Measurements from ENCODE around the gene CACNA1I.
A peak's percentile ranks its signal among the peaks of the same experiment; 100 is the strongest.
"Not testable (repeated sequence)": the region's sequence is repeated elsewhere in the genome, so short reads cannot be mapped to it uniquely, and the experiment has no call there.

CACNA1I gene

DNA sequence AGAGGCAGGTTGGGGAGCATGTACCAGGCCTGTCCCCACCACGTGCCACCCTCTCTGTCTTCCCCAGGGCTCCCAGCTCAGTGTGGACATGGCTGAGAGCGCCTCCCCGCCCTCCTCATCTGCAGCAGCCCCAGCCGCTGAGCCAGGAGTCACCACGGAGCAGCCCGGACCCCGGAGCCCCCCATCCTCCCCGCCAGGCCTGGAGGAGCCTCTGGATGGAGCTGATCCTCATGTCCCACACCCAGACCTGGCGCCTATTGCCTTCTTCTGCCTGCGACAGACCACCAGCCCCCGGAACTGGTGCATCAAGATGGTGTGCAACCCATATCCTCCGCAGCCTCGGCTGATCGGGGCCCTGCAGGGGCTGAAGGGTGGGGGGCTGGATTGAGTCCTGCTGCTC is at the start of gene CACNA1I:
CACNA1I (plus strand) TSS at position 89 of the 400 bp plus-strand sequence; CDS start at position 89, 0 bp downstream.
- DNase-seq = no peak

DNA sequence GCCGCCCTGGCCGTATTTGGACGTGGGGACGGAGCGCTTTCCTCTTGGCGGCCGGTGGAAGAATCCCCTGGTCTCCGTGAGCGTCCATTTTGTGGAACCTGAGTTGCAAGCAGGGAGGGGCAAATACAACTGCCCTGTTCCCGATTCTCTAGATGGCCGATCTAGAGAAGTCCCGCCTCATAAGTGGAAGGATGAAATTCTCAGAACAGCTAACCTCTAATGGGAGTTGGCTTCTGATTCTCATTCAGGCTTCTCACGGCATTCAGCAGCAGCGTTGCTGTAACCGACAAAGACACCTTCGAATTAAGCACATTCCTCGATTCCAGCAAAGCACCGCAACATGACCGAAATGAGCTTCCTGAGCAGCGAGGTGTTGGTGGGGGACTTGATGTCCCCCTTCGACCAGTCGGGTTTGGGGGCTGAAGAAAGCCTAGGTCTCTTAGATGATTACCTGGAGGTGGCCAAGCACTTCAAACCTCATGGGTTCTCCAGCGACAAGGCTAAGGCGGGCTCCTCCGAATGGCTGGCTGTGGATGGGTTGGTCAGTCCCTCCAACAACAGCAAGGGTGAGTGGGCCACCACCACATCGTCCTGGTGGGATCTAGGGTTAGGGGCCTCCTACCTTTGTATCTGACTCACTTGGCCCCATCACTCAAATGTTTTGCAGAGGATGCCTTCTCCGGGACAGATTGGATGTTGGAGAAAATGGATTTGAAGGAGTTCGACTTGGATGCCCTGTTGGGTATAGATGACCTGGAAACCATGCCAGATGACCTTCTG is 49.3 kb upstream of the CACNA1I start:
- not testable (repeated sequence) for DNase-seq

DNA sequence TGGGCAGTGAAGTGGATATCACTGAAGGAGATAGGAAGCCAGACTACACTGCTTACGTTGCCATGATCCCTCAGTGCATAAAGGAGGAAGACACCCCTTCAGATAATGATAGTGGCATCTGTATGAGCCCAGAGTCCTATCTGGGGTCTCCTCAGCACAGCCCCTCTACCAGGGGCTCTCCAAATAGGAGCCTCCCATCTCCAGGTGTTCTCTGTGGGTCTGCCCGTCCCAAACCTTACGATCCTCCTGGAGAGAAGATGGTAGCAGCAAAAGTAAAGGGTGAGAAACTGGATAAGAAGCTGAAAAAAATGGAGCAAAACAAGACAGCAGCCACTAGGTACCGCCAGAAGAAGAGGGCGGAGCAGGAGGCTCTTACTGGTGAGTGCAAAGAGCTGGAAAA is 48.5 kb upstream of the CACNA1I start:
- DNase-seq = not testable (repeated sequence)

DNA sequence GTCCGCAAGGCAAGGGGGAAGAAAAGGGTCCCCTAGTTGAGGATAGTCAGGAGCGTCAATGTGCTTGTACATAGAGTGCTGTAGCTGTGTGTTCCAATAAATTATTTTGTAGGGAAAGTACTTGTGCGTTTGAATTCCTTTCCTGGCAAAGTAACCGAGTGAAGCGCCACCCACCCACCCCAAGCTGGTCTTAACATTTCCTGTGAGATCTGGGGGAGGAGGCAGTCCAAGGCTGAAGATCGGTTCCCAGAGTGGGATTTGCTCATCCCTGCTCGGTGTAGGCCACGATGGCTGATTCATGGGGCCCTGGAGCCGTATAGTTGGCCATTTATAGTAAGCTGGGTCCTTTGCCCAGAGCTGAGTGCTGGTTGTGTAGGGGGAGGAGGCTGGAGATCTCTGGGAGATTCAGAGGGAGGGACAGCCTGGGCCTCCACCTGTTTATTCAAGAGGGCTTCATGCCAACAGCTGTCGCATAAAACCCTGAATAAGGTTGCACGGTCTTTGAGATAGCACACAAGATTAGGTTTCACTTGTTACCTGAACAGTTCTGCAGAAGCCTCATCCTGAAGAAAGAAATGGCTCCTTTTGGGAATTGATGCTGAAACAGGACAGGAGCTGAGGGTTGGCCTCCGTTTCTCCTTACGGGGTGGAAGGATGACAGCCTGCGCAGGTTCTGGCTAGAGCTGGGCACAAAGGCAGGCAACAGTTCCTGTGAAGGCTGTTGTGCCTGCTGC is 47.8 kb upstream of the CACNA1I start:
- peak; percentile 65 for DNase-seq

DNA sequence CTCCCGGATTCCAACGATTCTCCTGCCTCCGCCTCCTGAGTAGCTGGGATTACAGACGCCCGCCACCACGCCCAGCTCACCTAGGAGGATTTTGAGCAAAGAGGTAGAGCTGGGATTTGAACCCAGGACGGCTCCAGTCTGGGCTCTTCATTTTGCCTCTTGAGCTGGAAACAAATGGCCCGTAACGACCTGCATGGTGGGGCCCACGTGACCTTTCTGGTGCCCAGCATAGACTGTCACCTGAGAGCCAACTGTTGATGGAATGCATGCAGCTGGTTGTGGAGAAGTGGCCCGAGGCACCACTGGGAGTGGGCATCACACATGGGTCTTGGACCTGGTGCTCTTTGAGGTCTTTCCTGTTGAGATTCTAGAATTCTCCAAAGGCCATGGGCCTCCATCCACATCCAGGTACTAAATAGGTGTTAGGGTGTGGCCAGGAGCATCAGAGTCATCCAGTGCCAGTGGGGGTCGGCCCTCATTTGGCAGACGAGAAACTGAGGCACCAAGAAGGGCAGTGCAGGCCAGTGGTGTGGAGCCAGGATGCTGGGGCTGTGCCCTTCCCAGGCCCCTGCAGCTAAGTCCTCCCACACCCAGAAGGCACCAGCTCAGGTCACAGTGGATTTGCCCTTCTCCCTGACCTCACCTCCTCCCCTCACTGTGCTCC is 46.3 kb upstream of the CACNA1I start:
- DNase-seq = no peak

DNA sequence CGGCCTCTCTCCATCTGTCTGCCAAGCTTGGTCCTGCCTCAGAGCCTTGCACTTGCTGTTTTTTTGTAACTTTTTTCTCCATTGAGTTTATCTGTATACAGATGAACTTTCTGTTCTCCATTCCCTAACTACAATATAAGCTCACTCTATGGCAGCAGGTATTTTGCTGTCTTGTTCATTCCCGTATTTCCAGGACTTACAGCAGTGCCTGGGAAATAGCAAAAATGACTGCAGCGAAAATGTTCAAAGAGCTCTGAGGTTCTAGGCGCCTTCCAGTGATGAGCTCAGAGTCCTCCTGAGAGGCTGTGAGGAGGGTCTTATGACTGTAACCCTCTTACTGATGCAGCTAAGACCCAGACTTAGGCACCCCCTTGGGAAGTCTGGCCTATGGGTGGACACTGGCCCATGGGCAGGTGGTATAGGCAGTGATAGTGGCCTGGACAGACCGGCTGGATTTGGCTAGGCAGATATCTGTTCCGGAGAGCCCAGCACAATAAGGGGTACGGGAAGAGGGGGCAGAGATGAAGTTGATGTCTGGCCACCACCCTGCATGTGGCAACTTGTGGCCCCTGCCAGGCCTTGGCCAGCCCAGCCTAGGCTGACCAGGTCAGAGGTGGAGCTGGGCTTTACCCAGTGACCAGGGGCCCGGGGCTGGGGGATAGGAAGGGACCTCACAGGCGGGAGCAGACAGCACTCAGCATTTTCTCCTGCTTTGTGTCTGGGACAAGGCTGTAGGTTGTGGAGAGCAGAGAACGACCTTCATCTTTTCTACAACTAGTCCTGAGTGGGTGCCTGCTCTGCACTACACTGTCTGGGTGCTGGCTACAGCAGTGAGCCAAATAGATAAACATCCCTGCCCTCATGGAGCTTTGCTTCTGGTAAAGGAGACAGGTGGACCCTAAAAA is 45.5 kb upstream of the CACNA1I start:
- DNase-seq = no peak

DNA sequence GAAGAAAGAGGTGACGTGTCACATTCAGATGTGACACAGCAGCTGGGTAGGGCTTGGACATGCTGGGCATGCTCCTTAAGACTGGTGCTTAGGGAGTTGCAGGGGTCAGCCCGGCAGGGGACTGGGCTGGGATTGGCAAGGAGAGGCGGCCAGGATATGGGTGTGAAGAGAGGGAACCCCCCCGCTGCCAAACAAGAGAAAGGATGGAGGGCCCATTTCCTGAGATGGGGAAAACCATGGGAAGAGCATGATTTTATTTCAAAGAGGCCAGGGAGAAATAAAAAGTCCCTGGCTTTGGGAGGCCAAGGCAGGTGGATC is 44.9 kb upstream of the CACNA1I start:
- DNase-seq = no peak

GRCh38 chr22:39526736-39527171 is 43.8 kb upstream of the CACNA1I start:
- no peak for DNase-seq

DNA sequence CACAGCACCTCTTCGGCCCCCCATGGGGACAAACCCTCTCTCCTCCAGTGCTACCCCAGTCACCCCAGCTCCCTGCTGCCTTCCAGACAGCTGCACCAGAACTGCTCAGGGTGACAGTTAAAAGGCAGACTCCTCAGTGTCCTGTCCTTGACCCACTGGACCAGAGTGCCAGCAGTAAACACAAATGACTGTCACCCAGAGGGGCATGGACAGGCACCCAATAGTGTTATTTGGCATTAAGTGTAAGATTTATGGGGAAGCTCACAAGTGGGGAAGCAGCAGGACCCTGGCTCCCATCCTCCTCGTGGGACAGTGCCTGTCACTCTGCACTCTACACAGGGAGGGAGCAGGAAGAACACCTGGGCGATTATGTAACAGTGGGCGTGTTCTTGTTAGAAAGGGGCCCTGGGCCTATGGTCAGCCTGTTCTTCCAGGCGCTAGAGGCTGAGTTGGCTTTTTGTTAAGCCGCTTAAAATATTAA is 43.0 kb upstream of the CACNA1I start:
- DNase-seq = no peak

DNA sequence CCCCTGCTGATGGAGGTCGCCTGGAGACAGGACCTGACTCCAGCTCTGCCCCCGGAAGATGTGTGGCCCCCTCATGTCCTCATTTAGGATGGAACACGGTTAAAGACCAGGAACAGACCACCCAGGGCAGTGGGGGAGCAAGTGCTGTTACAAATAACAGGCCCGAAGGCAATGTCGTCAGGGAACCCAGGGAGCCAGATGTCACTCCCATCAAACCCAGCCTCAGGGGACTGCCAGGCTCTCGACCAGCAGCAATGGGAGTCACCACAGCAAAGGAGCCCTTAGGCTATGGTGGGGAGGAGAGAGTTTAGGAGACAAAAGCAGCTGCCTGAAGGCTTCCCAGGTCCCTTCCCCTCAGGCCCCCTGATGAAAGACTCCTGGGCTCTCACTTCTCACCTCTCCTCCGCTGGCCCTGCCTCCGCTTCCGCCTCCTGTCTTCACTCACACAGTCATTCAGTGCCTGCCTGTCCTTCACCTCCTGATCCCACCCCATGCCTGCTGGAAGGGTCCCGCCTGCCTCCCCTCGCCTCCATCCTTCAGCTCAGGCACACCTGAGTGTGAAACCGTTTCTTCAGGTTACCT is 42.4 kb upstream of the CACNA1I start:
- DNase-seq = no peak

DNA sequence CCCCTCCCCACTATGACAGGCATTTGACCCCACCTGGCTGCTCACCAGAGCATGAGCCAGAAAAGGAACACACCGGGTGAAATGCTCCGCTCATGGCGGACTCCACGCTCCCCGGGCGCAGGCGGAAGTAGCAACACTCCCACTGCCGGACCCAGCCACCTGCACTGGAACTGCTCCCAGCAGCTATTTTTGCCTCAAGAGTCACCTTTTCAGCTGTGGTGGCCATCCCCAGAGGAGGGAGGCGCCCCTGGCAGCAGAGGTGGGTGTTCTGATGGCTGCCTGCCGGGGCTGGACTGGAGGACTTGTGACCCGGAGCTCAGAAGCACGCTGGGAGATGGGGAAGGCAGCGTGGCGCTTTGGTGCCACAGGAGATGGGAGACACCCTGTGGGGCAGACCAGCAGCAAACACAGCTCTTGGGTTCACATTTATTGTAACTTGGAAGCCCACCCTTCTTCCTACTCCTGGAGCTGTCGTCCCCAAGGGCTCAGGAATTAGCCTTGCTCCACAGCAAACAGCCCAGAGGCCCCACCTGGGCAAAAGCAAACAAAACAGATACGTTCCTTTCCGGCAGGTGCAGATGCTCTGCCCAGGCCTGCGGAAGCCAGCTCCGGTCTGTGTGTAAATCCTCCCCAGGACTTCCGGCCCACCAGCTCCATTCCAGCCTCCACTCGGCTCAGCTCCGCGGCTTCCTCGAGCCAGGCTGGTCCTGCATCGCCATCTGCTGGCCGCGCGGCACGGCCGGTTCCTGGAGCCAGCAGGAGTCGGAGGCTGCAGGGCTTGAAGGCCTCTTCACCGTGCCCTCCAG is 41.7 kb upstream of the CACNA1I start:
- peak; percentile 86 for DNase-seq

DNA sequence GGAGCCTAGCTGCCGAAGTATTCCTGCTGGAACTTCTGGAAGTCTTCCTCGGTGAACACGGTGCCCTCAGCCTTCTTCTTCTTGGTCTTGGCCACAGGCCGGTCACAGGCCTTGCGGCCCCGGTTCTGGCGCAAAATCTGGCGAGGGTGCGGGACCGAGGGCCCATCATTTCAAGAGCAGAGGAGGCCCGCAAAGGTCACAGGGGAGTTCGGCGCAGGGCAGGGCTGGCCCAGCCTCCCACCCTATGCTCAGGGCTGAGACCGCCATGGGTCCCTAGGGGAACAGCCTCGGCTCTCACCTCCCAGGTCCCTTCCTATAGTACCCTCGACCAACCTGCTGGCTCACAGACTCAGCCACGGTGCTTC is 41.1 kb upstream of the CACNA1I start:
- DNase-seq = no peak

- DNase-seq = no peak
These were observed 40.4 kb upstream of the CACNA1I start for GRCh38 chr22:39530116-39530515.

GRCh38 chr22:39530692-39531331 is 39.7 kb upstream of the CACNA1I start:
- peak; percentile 56 for DNase-seq

DNA sequence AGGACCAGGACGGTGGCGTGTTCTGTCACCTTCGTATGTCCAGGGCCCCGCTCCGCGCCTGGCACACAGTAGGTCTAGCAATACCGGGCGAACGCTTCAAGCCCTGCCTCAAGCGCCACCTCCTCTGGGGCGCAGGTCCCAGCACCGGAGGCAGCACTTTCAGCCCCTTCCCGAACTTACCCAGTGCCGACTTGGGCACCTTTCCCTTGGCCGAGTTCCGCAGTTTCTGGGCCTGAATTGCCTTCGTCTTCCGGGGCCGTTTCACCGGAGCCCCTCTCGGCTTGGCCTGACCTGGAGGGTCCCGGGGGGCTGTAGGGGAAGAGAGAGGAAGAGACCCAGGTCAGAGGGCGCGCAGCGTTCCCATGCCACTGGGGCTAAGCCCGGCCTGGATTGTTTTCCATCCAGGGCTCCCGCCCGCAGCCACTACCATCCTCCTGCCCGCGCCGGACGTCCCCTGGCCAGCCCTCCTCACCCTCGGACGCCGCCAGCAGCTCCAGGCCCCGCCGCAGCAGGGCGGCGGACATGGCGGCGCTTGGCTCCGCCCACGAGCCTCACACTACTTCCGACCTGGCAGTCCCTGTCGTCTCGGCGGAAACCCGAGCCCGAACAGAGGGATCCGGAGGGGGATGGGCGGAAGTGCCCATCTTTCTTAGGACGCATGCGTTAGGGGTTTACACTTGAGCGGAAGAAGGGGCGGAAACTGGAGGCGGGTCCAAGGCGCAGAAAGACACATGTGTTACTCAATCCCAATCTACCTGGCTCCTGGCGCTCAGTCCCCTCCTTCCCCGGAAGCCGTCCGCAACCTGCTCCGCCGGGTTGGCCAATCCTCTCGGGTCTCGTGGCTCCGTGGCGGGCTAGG is 38.1 kb upstream of the CACNA1I start, which contains the start of gene RPS19BP1:
RPS19BP1 (minus strand) TSS at position 534 of the 859 bp plus-strand sequence; CDS start at position 524, 10 bp downstream.
- DNase-seq = peak; percentile 99

GRCh38 chr22:39534092-39534506 is 36.5 kb upstream of the CACNA1I start:
- DNase-seq = no peak

DNA sequence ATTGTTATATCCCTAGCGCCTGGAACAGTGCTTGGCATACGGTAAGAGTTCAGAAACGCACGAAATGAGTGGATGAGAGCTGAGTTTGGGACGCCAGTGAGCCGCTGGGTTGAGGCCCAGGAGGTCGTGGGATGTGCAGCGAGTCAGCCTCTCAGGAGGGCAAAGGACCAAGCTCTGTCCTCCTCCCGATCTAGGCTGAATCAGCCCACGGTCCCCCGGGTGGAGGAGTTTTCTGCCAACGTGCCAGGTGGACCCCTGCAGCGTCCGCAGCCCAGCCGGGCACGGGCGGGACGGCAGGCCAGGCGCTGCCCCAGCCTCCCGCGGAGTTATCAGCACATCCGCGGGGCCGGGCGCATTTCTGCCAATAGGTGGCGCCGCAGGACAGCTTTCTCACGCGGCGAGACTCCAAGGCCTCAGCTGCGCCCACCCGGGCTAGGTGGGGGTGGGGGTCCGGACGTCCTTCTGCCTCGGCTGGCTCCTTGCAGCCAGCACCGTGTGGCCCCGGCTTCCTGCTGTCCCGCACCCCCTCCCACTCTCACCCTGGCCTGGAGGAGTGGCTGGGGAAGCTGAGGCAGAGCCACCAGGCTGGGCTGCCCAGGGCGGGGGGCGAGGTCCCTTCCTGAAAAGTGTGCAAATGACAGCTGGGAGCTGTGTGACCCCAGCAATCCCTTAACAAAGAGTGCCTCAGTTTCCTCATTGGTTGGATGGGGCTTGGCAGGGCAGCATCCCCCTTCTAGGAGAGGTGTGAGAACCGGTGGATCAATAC is 35.8 kb upstream of the CACNA1I start:
- DNase-seq = peak; percentile 73

DNA sequence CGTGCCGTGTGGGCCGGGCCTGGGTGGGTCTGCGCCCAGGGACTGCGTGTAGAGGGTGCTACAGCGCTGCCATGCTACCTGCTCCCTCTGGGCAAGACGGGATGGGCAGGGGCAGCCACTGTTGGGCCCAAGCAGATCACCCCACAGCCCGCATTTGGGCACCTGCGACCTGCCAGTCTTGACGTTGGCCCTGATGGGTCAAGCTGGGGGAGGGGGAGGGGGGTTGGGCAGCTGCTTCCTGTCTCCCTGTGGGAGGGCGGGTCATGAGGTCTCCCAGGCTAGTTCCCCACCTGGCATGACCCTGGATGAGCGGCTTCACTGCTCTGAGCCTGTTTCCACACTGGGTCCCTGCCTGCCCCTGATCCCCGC is 35.2 kb upstream of the CACNA1I start:
- DNase-seq = no peak
